ENCODE data around the gene AP1G1. TPM values are rescaled to one million over a fixed set of nuclear protein-coding genes. Genes with fewer than 3 reads are reported as not detected.

AP1G1 gene
- total and polyA plus RNA-seq, 2 of the 8 experiments (the other 6 are each of a cell fraction or from before 2014, with no cell fraction given) = 43.9 to 68.4 TPM

DNA sequence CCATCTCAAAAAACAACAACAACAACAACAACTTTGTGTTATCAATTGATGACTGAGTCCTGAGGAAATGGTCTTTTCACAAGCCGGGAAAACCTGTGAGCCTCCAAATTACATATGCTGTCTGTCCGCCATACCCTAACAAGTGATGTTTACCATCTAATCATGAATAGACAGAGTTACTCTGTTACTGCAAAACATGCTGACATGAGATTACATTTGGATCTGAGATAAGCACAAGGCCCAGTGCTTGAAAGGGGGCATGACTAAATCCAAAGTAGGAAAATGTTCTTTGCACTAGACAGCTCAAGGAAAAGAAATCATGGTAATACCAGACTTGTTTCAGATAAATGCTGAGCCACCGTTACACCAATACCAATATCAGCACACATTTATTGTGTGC, 28.5 kb upstream of the AP1G1 start (continued):
- TF ChIP-seq, protein P1, sequence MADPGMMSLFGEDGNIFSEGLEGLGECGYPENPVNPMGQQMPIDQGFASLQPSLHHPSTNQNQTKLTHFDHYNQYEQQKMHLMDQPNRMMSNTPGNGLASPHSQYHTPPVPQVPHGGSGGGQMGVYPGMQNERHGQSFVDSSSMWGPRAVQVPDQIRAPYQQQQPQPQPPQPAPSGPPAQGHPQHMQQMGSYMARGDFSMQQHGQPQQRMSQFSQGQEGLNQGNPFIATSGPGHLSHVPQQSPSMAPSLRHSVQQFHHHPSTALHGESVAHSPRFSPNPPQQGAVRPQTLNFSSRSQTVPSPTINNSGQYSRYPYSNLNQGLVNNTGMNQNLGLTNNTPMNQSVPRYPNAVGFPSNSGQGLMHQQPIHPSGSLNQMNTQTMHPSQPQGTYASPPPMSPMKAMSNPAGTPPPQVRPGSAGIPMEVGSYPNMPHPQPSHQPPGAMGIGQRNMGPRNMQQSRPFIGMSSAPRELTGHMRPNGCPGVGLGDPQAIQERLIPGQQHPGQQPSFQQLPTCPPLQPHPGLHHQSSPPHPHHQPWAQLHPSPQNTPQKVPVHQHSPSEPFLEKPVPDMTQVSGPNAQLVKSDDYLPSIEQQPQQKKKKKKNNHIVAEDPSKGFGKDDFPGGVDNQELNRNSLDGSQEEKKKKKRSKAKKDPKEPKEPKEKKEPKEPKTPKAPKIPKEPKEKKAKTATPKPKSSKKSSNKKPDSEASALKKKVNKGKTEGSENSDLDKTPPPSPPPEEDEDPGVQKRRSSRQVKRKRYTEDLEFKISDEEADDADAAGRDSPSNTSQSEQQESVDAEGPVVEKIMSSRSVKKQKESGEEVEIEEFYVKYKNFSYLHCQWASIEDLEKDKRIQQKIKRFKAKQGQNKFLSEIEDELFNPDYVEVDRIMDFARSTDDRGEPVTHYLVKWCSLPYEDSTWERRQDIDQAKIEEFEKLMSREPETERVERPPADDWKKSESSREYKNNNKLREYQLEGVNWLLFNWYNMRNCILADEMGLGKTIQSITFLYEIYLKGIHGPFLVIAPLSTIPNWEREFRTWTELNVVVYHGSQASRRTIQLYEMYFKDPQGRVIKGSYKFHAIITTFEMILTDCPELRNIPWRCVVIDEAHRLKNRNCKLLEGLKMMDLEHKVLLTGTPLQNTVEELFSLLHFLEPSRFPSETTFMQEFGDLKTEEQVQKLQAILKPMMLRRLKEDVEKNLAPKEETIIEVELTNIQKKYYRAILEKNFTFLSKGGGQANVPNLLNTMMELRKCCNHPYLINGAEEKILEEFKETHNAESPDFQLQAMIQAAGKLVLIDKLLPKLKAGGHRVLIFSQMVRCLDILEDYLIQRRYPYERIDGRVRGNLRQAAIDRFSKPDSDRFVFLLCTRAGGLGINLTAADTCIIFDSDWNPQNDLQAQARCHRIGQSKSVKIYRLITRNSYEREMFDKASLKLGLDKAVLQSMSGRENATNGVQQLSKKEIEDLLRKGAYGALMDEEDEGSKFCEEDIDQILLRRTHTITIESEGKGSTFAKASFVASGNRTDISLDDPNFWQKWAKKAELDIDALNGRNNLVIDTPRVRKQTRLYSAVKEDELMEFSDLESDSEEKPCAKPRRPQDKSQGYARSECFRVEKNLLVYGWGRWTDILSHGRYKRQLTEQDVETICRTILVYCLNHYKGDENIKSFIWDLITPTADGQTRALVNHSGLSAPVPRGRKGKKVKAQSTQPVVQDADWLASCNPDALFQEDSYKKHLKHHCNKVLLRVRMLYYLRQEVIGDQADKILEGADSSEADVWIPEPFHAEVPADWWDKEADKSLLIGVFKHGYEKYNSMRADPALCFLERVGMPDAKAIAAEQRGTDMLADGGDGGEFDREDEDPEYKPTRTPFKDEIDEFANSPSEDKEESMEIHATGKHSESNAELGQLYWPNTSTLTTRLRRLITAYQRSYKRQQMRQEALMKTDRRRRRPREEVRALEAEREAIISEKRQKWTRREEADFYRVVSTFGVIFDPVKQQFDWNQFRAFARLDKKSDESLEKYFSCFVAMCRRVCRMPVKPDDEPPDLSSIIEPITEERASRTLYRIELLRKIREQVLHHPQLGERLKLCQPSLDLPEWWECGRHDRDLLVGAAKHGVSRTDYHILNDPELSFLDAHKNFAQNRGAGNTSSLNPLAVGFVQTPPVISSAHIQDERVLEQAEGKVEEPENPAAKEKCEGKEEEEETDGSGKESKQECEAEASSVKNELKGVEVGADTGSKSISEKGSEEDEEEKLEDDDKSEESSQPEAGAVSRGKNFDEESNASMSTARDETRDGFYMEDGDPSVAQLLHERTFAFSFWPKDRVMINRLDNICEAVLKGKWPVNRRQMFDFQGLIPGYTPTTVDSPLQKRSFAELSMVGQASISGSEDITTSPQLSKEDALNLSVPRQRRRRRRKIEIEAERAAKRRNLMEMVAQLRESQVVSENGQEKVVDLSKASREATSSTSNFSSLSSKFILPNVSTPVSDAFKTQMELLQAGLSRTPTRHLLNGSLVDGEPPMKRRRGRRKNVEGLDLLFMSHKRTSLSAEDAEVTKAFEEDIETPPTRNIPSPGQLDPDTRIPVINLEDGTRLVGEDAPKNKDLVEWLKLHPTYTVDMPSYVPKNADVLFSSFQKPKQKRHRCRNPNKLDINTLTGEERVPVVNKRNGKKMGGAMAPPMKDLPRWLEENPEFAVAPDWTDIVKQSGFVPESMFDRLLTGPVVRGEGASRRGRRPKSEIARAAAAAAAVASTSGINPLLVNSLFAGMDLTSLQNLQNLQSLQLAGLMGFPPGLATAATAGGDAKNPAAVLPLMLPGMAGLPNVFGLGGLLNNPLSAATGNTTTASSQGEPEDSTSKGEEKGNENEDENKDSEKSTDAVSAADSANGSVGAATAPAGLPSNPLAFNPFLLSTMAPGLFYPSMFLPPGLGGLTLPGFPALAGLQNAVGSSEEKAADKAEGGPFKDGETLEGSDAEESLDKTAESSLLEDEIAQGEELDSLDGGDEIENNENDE (IDR thresholded peaks at IDR 0.05; ENCODE audit: insufficient replicate concordance, low read length) = no peak
- TF ChIP-seq JUN (IDR thresholded peaks at IDR 0.05; ENCODE audit: low read depth, low read length) = no peak
- TF ChIP-seq CTBP2 (IDR thresholded peaks at IDR 0.05; ENCODE audit: borderline replicate concordance, insufficient read depth, insufficient read length, low read length) = no peak
- TF ChIP-seq TEAD4 (IDR thresholded peaks at IDR 0.05; ENCODE audit: low read depth, low read length) = no peak
- TF ChIP-seq, protein P2, sequence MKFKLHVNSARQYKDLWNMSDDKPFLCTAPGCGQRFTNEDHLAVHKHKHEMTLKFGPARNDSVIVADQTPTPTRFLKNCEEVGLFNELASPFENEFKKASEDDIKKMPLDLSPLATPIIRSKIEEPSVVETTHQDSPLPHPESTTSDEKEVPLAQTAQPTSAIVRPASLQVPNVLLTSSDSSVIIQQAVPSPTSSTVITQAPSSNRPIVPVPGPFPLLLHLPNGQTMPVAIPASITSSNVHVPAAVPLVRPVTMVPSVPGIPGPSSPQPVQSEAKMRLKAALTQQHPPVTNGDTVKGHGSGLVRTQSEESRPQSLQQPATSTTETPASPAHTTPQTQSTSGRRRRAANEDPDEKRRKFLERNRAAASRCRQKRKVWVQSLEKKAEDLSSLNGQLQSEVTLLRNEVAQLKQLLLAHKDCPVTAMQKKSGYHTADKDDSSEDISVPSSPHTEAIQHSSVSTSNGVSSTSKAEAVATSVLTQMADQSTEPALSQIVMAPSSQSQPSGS (IDR thresholded peaks at IDR 0.05; ENCODE audit: low read length) = no peak
- TF ChIP-seq KDM5A (IDR thresholded peaks at IDR 0.05; ENCODE audit: low read length) = no peak
- TF ChIP-seq SP2 (IDR thresholded peaks at IDR 0.05; ENCODE audit: low read length) = no peak
